ENCODE data around the gene MAPK8. TPM values are rescaled to one million over a fixed set of nuclear protein-coding genes. Genes with fewer than 3 reads are reported as not detected.
A peak's percentile ranks its signal among the peaks of the same experiment; 100 is the strongest.

The MAPK8 gene
- total RNA-seq, 1 experiment from 2014 or later, result 52.9 TPM

- POLR2A ChIA-PET, result no interaction called here
Measured at GRCh38 chr10:48383393-48383792, 76.9 kb downstream of the MAPK8 start.

GRCh38 chr10:48384699-48384982 is 78.2 kb downstream of the MAPK8 start:
- peaks cover 19% of the 10 kb centered on the region for H3K4me1 Mint-ChIP-seq
- DNase-seq (ENCODE audit: low spot score) (no peak), ATAC-seq (no peak)
- H3K36me3 Mint-ChIP-seq, result peaks cover 7% of the 10 kb centered on the region
- POLR2A ChIA-PET, result no interaction called here
- H3K9me3 Mint-ChIP-seq, result peaks cover 8% of the 10 kb centered on the region; the same call in 1 of the 2 replicates
- H3K4me3 Mint-ChIP-seq, result no peak overlapping the region
- peak overlapping the region; percentile 53; the same call in 1 of the 2 replicates for H3K27ac Mint-ChIP-seq
- H3K27me3 Mint-ChIP-seq (ENCODE audit: low read depth), result no peaks in the 10 kb centered on the region; the same call in 1 of the 2 replicates
- CTCF ChIA-PET, result interaction anchor here (0.9 to 3.8 kb wide), 6 partner anchors 8 to 272 kb away, joined by 3 to 17 read pairs (median 8); no protein-coding TSS in a partner anchor
- TF ChIP-seq HMGXB4 (CRISPR knock-in tag; IDR thresholded peaks at IDR 0.05), result no peak
- TF ChIP-seq ZMAT4 (CRISPR knock-in tag; IDR thresholded peaks at IDR 0.05), result no peak
- no peak for TF ChIP-seq ZNF263 (CRISPR knock-in tag; IDR thresholded peaks at IDR 0.05; ENCODE audit: low read depth)
- TF ChIP-seq ZBTB43 (CRISPR knock-in tag; IDR thresholded peaks at IDR 0.05), result no peak
- TF ChIP-seq CREM (CRISPR knock-in tag; IDR thresholded peaks at IDR 0.05), result no peak
- TF ChIP-seq NFYB (CRISPR knock-in tag; conservative IDR thresholded peaks at IDR 0.05; ENCODE audit: low read depth), result no peak

More at GRCh38 chr10:48383393-48383792, 76.9 kb downstream of the MAPK8 start:
- ATAC-seq, result no peak
- no peaks in the 10 kb centered on the region; the same call in 1 of the 2 replicates for H3K27me3 Mint-ChIP-seq (ENCODE audit: low read depth)
- DNase-seq (ENCODE audit: low spot score), result no peak
- peaks cover 19% of the 10 kb centered on the region for H3K4me1 Mint-ChIP-seq
- TF ChIP-seq ZMAT4 (CRISPR knock-in tag; IDR thresholded peaks at IDR 0.05) (no peak), TCF7 (CRISPR knock-in tag; IDR thresholded peaks at IDR 0.05; ENCODE audit: low read depth) (no peak), ZNF532 (CRISPR knock-in tag; IDR thresholded peaks at IDR 0.05; ENCODE audit: borderline replicate concordance) (no peak), SP1 (CRISPR knock-in tag; conservative IDR thresholded peaks at IDR 0.05) (no peak), GABPB1 (CRISPR knock-in tag; IDR thresholded peaks at IDR 0.05) (no peak), KAT7 (CRISPR knock-in tag; IDR thresholded peaks at IDR 0.05; ENCODE audit: borderline replicate concordance) (no peak), GTF2I (CRISPR knock-in tag; conservative IDR thresholded peaks at IDR 0.05) (no peak), ELF4 (CRISPR knock-in tag; IDR thresholded peaks at IDR 0.05; ENCODE audit: low read depth) (no peak), NFATC4 (CRISPR knock-in tag; IDR thresholded peaks at IDR 0.05) (no peak), ZNF425 (CRISPR knock-in tag; conservative IDR thresholded peaks at IDR 0.05) (no peak), ETV6 (CRISPR knock-in tag; IDR thresholded peaks at IDR 0.05) (no peak), ZNF232 (CRISPR knock-in tag; IDR thresholded peaks at IDR 0.05) (no peak), FOXK1 (CRISPR knock-in tag; IDR thresholded peaks at IDR 0.05) (no peak), TEAD1 (CRISPR knock-in tag; IDR thresholded peaks at IDR 0.05) (no peak), USF1 (CRISPR knock-in tag; IDR thresholded peaks at IDR 0.05) (no peak), EMX1 (CRISPR knock-in tag; IDR thresholded peaks at IDR 0.05) (no peak)
- 0 out of 2 replicates have a peak overlapping the region, but pooled peaks have one; percentile 30 for H3K27ac Mint-ChIP-seq
- CTCF ChIA-PET, result interaction anchor here (1.4 to 3.8 kb wide), 5 partner anchors 9 to 275 kb away, joined by 3 to 17 read pairs (median 3); no protein-coding TSS in a partner anchor
- H3K4me3 Mint-ChIP-seq, result no peak overlapping the region
- H3K9me3 Mint-ChIP-seq, result peaks cover 10% of the 10 kb centered on the region; the same call in 1 of the 2 replicates
- peaks cover 12% of the 10 kb centered on the region for H3K36me3 Mint-ChIP-seq
